MM.1S (cell line): ENCODE data around the gene C2CD2.

Source experiments
- DNase-seq: peaks from one replicate; pipeline ENCODE4 v3.0.0-alpha.2; 2015
- H2AFZ ChIP-seq: fragments of 300-600 bp; sonication (generic); 2 replicates; pipeline ENCODE4 v1.6.0; 2016; ENCODE audit warnings: antibody characterized with exemption, low read length
- H3F3A ChIP-seq: fragments of 300-600 bp; sonication (generic); 2 replicates; pipeline ENCODE4 v1.6.1; 2016; ENCODE audit warnings: mild to moderate bottlenecking, antibody characterized with exemption, low read length, moderate library complexity, mixed read lengths; ENCODE audit not compliant: insufficient read depth
- H3K27ac ChIP-seq: fragments of 300-600 bp; sonication (generic); 2 replicates; pipeline ENCODE4 v1.5.1; 2016; ENCODE audit warnings: mild to moderate bottlenecking, low read length
- H3K27me3 ChIP-seq: fragments of 300-600 bp; sonication (generic); replicated peaks from 2 replicates; pipeline ENCODE4 v1.6.0; 2016; ENCODE audit warnings: low read length; ENCODE audit not compliant: insufficient read depth
- H3K36me3 ChIP-seq: fragments of 300-600 bp; sonication (generic); replicated peaks from 2 replicates; pipeline ENCODE4 v1.6.1; 2016; ENCODE audit warnings: mild to moderate bottlenecking, low read length, mixed read lengths; ENCODE audit not compliant: insufficient read depth
- H3K4me1 ChIP-seq: fragments of 300-600 bp; sonication (generic); 2 replicates; pipeline ENCODE4 v1.6.1; 2016; ENCODE audit warnings: low read length, mixed read lengths
- H3K4me2 ChIP-seq: fragments of 300-600 bp; sonication (generic); 2 replicates; pipeline ENCODE4 v1.6.0; 2016; ENCODE audit warnings: low read depth, low read length
- H3K4me3 ChIP-seq: fragments of 300-600 bp; sonication (generic); 2 replicates; pipeline ENCODE4 v1.5.1; 2016; ENCODE audit warnings: low read length, mixed read lengths
- H3K79me2 ChIP-seq: fragments of 300-600 bp; sonication (generic); 2 replicates; pipeline ENCODE4 v1.6.1; 2016; ENCODE audit warnings: mixed run types, low read length, mixed read lengths
- H3K9ac ChIP-seq: fragments of 300-600 bp; sonication (generic); 2 replicates; pipeline ENCODE4 v1.6.1; 2016; ENCODE audit warnings: low read length, mixed read lengths
- H3K9me2 ChIP-seq: fragments of 300-600 bp; sonication (generic); replicated peaks from 2 replicates; pipeline ENCODE4 v1.6.1; 2016; ENCODE audit warnings: mild to moderate bottlenecking, low read length, mixed read lengths; ENCODE audit not compliant: insufficient read depth
- H3K9me3 ChIP-seq: fragments of 300-600 bp; sonication (generic); replicated peaks from 2 replicates; pipeline ENCODE4 v1.6.1; 2016; ENCODE audit warnings: mild to moderate bottlenecking, low read length, mixed read lengths; ENCODE audit not compliant: insufficient read depth
- H4K20me1 ChIP-seq: fragments of 300-600 bp; sonication (generic); 2 replicates; pipeline ENCODE4 v1.6.1; 2016; ENCODE audit warnings: mild to moderate bottlenecking, low read length, moderate library complexity, mixed read lengths; ENCODE audit not compliant: insufficient read depth
- EZH2 ChIP-seq: fragments of 300-600 bp; sonication (generic); optimal IDR thresholded peaks from 2 replicates; pipeline ENCODE3; 2017; ENCODE audit warnings: low read depth, mild to moderate bottlenecking, antibody characterized with exemption, low read length, mixed read lengths
- EZH2phosphoT487 ChIP-seq: fragments of 300-600 bp; sonication (generic); IDR thresholded peaks from 2 replicates; pipeline ENCODE4 v1.6.1; 2018; ENCODE audit warnings: antibody characterized with exemption, low read length
- TF ChIP-seq, protein P1 (sequence below): fragments of 300-600 bp; sonication (generic); IDR thresholded peaks from 2 replicates; pipeline ENCODE4 v1.5.1; 2016; ENCODE audit warnings: antibody characterized with exemption, low read length, mixed read lengths

Gene C2CD2

DNA sequence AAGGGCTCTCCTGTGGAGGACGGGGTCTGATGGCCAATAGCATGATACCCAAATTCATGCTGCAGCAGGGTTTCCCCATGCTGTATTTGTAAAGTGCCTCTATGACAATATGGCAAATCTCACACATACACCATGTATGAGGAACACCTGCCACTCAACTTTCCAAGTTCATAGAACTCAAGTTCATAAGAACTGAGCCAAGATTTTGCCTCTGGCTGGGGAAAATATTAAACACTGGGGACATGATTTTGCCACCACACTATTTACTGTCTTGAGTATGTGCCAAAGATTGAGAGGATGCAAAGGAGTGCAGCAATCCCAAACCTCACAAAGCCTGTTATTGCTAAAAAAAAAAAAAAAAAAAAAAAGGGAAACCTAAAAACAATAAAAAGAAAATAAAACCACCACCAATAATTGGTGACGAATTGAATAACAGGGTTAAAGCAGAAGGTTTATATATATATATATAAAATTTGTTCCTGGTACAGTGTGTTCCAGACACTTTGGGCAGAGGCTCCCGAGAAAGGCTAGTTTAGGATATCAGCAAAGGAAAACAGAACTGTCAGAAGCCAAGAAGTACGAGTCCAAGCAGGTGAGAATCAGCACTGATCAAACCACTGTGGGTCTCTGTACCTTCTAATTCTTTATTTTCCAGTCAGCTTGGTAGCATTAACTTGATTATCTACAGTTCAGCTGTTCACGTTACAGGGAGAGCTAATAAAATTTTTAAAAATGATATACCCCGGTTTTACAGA, 32.0 kb upstream of the C2CD2 start:
- TF ChIP-seq, protein P1, sequence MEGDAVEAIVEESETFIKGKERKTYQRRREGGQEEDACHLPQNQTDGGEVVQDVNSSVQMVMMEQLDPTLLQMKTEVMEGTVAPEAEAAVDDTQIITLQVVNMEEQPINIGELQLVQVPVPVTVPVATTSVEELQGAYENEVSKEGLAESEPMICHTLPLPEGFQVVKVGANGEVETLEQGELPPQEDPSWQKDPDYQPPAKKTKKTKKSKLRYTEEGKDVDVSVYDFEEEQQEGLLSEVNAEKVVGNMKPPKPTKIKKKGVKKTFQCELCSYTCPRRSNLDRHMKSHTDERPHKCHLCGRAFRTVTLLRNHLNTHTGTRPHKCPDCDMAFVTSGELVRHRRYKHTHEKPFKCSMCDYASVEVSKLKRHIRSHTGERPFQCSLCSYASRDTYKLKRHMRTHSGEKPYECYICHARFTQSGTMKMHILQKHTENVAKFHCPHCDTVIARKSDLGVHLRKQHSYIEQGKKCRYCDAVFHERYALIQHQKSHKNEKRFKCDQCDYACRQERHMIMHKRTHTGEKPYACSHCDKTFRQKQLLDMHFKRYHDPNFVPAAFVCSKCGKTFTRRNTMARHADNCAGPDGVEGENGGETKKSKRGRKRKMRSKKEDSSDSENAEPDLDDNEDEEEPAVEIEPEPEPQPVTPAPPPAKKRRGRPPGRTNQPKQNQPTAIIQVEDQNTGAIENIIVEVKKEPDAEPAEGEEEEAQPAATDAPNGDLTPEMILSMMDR, result no peak
- TF ChIP-seq EZH2 (no peak), EZH2phosphoT487 (no peak)
- Histone ChIP-seq H3F3A (no peaks in the 10 kb centered on the region), H3K9me3 (no peaks in the 10 kb centered on the region), H3K79me2 (no peaks in the 10 kb centered on the region), H2AFZ (no peak overlapping the region), H3K9me2 (no peaks in the 10 kb centered on the region), H4K20me1 (no peaks in the 10 kb centered on the region), H3K27me3 (no peaks in the 10 kb centered on the region), H3K4me3 (no peak overlapping the region), H3K27ac (no peak overlapping the region), H3K36me3 (no peaks in the 10 kb centered on the region), H3K4me1 (no peaks in the 10 kb centered on the region), H3K4me2 (no peak overlapping the region), H3K9ac (no peak overlapping the region)
- no peak for DNase-seq

DNA sequence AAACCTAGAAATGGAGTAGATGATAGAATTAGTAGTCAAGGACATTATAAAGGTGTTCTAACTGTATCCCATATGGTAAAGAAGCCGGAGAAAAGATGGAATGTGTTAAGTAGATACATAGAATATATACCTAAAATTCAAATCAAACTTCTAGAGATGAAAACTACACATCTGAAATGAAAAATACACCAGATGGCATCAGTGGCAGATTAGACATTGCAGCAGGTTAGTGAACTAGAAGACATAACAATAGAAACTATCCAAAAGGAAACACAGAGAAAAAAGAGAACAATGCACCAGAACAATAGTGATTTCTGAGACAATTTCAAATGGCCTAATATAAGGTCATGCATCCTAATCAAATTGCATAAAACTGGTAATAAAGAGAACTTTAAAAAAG, 29.4 kb upstream of the C2CD2 start:
- no peaks in the 10 kb centered on the region for H3K27me3 ChIP-seq
- TF ChIP-seq, protein P1, result no peak
- TF ChIP-seq EZH2phosphoT487 (no peak), EZH2 (no peak)
- H3K9me3 ChIP-seq, result no peaks in the 10 kb centered on the region
- H3K4me3 ChIP-seq, result no peak overlapping the region
- no peaks in the 10 kb centered on the region for H3K79me2 ChIP-seq
- H3K9ac ChIP-seq, result no peak overlapping the region
- no peaks in the 10 kb centered on the region for H3F3A ChIP-seq
- H3K4me1 ChIP-seq, result no peaks in the 10 kb centered on the region
- H3K4me2 ChIP-seq, result no peak overlapping the region
- H3K27ac ChIP-seq, result no peak overlapping the region
- no peaks in the 10 kb centered on the region for H4K20me1 ChIP-seq
- H3K36me3 ChIP-seq, result no peaks in the 10 kb centered on the region
- H2AFZ ChIP-seq, result no peak overlapping the region
- H3K9me2 ChIP-seq, result no peaks in the 10 kb centered on the region
- DNase-seq, result no peak

DNA sequence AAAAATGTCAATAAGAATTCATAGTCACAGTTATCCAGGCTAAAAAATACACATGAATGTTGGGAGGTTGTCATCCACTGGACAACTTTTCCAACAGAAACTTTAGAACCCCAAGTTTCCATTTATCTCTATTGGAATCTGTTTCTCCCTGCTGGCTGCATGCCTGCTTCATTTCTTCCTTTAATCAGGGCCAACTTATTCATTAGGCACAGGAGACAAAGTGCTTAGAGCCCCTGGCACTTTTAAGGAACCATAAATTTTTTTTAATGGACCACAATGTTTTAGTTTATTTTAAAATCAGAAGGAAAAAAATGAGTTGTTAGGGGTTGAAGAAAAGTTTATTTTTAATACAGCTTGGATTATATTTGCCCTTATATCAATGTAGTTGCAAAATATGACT, 26.7 kb upstream of the C2CD2 start:
- Histone ChIP-seq H3K27me3 (no peaks in the 10 kb centered on the region), H3K36me3 (no peaks in the 10 kb centered on the region), H2AFZ (no peak overlapping the region), H3K9me3 (no peaks in the 10 kb centered on the region), H3K27ac (no peak overlapping the region), H4K20me1 (no peaks in the 10 kb centered on the region), H3K4me2 (no peak overlapping the region), H3K4me1 (no peaks in the 10 kb centered on the region), H3K9me2 (no peaks in the 10 kb centered on the region), H3K4me3 (no peak overlapping the region), H3F3A (no peaks in the 10 kb centered on the region), H3K9ac (no peak overlapping the region), H3K79me2 (no peaks in the 10 kb centered on the region)
- TF ChIP-seq, protein P1, result no peak
- no peak for TF ChIP-seq EZH2phosphoT487
- no peak for TF ChIP-seq EZH2
- no peak for DNase-seq
